HG02970 (cell line): ENCODE results near the gene FOXA3.

Experiments
- ATAC-seq: cut with Tn5 transposase; IDR thresholded peaks from one replicate; pipeline ENCODE4 v1.9.1; 2021; ENCODE audit warnings: mild to moderate bottlenecking, moderate library complexity, moderate number of reproducible peaks; ENCODE audit not compliant: unreplicated experiment, low FRiP score

Gene FOXA3

DNA sequence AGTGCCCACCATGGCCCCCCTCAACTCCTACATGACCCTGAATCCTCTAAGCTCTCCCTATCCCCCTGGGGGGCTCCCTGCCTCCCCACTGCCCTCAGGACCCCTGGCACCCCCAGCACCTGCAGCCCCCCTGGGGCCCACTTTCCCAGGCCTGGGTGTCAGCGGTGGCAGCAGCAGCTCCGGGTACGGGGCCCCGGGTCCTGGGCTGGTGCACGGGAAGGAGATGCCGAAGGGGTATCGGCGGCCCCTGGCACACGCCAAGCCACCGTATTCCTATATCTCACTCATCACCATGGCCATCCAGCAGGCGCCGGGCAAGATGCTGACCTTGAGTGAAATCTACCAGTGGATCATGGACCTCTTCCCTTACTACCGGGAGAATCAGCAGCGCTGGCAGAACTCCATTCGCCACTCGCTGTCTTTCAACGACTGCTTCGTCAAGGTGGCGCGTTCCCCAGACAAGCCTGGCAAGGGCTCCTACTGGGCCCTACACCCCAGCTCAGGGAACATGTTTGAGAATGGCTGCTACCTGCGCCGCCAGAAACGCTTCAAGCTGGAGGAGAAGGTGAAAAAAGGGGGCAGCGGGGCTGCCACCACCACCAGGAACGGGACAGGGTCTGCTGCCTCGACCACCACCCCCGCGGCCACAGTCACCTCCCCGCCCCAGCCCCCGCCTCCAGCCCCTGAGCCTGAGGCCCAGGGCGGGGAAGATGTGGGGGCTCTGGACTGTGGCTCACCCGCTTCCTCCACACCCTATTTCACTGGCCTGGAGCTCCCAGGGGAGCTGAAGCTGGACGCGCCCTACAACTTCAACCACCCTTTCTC is 8.2 kb downstream of the FOXA3 start:
- no peak for ATAC-seq

DNA sequence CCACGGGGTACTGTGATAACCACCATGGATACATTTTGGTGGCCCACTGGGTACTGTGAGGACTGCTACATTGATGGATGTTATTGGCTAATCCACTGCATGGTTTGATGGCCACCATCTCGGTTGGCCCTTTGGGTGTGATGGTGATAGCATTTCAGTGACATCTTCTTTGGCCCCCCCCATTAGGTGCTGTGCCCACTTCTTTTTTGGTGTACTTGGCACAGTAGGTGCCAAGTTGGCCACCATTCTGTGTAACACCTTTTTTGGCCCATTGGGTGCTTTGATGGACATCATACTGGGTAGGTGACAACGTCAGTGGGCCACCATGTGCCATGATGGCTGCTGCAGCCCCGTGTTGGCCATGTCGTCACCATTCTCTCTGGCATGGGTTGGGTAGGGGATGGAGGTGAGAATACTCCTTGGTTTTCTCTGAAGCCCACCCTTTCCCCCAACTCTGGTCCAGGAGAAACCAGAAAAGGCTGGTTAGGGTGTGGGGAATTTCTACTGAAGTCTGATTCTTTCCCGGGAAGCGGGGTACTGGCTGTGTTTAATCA is 9.2 kb downstream of the FOXA3 start:
- ATAC-seq, result no peak

DNA sequence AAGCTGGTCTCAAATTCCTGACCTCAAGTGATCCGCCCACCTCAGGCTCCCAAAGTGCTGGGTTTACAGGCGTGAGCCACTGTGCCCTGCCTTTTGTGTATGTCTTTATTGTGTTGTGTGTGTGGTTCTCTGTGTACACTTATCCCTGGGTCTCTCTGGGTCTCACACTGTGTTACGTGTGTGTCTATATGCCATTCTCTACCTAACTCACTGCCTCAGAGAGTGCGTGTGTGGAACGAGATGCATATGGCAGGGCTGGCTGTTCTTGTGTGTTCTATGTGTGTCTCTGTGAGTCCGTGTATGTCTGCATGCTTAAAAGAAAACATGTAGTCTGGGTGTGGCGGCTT is 10.5 kb downstream of the FOXA3 start:
- ATAC-seq, result no peak

DNA sequence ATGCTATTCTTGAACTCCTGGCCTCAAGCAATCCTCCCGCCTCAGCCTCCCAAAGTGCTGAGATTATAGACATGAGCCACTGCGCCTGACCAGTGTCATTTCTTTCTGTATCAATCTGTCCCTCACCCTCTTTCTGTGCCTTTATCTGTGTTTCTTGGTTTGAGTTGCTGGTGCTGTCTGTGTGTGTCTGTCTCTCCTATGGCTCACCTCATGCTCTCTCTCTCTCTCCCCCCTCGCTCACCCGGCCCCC is 12.0 kb downstream of the FOXA3 start:
- ATAC-seq, result no peak

DNA sequence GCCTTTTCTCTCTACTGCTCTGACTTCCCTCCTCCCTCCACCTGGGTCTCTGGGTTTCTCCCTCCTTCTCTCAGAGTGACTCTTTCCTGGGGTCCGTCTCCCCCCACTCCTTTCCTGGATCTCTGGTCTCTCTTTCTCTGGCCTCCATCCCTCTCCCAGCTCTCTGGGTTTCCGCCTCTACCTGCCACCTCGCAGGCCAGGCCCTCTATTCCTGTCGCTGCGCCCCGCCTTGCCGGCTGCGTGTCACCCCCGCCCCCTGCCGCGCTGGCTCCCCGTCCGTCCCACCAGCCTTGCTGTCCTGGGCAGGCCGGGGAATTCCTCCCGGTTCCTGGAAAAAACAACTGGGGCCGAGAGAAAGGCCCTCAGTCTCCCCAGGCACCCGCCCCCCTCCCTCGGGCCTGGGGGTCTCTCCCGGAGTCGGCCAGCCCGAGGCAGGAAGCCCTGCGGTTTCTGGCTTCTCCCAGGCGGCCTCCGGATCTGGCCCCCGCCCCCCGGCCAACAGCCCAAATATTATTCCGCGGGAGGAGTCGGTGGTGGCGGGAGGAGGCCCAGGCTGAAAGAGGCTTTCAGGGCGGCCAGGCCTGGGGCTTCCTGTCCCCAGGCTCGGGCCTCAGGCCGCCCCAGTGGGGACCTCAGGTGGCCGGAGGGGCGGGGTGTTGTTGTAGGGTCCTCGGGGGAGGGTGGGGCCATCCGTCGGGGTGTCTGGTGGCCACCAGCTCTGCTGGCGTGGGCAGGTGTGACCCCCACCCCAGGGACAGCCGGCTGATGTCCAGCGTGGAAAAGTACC is 12.5 kb downstream of the FOXA3 start:
- no peak for ATAC-seq

DNA sequence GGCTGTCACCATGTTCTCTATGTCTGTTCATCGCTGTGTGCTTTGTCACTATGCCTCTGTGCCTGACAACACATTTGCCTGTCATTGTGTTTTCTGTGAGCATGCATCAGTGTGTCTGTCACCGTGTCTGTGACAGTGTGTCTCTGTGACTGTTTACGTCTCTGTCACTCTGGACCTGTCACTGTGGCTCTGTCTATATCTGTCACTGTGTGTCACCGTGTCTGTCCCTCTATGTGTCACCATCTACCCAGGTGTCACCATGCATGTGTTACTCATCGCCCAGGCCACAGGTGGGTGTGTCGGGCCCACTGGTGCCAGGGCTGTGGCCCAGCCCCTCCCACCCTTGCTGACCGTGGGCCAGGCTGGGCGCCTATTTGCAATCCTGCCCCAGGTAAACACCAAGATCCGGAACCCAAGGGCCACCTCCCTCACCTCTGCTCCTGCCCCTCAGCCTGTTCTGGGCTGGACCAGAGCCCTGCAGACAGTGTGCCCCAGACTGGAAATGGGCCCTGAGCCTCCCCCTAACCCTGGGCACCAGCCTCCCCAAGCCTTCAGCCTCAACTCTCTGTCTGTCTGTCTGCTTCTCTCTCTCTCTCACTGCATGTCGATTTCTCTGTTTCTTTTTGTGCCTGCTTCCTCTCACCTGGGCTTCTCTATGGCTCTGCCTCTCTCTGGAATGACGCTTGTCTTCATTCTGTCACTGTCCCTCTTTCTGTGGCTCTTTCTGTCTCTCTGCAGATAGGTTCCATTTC is 14.1 kb downstream of the FOXA3 start:
- no peak for ATAC-seq

DNA sequence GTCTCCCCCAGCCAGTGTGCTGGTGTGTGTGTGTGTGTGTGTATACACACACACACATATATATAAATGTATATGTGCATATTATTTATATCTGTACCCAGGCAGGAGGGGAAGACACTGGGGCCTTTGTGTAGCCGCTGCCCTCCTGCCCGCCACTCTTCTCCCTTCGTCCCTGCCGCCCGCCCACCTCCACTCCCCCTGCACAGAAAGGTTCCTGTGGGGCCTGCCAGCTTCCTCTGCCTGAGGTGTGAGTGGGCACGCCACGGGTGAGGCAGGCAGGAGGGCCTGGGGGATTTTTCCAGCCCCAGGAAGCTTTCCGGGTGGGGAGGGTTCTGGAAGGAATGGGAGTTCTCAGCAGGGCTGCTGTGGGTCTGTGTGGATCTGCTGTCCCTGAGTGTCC is 14.9 kb downstream of the FOXA3 start:
- ATAC-seq, result no peak

DNA sequence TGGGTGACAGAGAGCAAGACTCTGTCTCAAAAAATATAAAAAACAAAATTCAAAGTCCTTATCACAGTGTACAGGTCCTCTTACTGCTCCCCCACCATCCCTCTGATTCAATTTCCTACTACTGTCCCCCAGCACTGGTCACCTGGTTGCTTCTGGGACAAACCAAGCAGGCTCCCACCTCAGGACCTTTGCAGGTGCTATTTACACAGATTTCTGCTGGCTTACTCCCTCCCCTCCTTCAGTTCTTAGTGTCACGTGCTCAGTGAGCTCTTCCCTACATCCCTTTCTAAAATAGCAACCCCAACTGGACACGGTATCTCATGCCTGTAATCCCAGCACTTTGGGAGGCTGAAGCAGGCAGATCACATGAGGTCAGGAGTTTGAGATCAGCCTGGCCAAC is 15.8 kb downstream of the FOXA3 start:
- ATAC-seq, result no peak

DNA sequence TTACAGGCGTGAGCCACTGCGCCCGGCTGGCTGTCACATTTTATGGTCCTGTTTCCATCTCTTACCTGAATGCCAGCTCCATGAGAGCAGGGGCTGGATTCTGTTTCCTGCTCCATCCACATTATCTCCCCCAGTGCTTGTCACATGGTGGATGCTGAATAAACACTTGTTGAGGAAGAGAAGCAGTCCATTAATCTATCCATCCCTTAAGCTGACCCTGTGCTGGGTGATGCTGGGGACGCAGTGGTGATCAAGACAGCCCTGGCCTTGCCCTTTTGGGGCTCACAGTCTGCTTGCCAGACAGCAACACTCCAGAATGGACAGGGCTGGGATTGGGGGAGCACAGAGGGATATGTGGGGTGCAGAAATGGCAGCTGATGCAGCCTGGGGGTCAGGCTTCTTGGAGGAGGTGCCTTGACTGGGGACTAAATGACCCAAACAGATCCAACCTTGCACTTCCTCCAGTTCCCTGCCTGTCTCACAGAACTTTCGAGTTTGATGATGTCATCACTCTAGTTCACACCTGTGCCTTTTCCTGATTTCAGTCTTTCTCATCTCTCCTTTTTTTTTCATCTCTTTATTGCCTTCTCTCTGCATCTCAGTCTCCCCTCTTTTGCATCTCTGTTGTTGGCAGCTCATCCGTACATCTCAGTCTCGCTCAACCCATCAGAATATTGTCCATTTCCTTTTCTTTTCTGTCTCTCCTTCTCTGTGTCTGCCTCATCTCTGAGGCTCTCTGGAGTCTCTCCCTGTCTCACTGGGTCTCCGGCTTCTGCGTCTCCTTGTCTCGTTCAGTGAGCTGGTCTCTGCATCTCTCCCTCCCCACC is 17.2 kb downstream of the FOXA3 start:
- ATAC-seq, result no peak

DNA sequence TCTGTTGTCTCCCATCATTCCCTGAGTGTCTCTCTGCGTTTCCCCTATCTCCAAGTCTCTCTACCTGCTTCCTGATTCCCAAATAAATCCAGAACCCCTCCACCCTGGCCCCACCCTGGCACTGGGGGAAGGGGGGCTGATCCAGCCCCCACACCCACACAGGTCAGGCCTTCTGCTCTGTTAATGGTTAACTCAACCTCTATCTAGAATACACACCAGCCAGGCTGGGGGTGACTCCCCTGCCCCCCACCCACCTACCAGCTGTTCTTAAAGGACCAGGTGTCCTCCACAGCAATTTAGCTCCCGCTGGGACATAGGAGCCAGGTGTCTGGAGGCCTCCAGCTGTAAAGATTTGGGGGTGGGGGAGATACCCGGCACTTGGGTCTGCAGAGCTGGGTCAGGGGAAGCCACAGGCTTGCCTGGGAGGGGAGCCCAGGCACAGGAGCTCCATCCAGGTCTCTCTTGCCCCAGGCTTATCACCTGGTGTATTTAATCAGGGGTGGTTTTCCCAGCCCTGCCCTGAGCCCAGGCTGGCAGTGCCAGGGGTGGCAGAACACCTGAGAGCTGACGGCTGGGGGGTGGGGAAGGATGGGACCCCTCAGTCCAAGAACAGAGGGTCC is 17.9 kb downstream of the FOXA3 start:
- ATAC-seq, result no peak

DNA sequence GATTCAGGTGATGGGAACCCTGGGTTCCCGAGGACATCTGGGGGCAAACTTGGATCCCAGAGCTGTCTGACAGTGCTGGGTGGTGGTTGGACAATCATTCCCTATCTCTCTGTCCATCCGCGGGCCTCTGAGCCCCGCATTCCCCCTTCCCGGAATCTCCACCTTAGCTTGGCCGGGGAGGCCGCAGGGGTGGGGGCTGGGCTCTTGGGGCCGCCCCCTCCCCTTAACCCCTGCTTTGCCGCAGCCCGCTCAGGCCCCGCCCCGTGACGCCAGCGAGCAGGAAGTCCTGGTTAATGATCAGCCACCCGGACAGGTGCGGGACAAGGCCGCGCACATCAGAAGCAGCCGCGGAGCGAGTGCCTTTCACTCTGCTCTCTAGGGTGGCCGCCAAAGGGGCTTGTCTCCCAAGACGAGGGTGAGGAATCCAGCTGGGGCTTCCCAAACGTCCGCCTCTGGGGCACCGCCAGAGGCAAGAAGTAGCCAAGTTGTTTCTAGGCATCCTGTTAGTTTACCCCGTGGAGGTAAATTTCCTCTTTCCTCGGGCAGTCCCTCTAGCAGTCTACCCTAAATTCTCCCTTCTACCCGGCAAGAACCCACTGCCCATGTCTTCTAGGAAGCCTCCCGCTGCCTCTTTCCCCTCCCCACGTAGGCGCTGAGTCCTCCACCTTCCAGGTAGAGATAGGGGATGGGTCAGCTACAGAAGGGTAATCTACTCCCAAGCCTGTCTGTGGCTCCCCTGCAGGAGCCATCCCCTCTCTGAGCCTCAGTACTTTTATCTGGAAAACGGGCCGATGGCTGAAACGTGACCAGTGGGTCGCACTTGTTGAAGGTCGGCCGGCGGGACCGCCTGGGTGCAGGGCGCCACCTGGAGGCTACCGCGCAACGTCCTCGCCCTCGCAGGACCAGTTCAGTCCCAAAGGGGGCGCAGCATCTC is 18.8 kb downstream of the FOXA3 start:
- ATAC-seq, result no peak

DNA sequence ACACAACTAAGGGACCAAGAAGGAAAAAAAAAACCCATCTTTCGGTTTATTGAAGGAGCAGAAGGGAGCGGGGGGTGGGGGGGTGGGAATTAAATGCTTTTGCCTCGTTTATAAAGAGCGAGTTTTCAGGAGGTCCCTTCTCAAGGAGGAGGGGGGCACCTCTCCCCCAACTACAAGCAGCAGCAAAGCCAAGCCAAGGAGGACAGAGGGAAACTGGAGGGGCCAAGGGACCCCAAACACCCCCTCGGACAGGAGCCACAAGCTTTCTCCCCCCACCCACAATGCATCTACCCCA is 19.4 kb downstream of the FOXA3 start:
- no peak for ATAC-seq

DNA sequence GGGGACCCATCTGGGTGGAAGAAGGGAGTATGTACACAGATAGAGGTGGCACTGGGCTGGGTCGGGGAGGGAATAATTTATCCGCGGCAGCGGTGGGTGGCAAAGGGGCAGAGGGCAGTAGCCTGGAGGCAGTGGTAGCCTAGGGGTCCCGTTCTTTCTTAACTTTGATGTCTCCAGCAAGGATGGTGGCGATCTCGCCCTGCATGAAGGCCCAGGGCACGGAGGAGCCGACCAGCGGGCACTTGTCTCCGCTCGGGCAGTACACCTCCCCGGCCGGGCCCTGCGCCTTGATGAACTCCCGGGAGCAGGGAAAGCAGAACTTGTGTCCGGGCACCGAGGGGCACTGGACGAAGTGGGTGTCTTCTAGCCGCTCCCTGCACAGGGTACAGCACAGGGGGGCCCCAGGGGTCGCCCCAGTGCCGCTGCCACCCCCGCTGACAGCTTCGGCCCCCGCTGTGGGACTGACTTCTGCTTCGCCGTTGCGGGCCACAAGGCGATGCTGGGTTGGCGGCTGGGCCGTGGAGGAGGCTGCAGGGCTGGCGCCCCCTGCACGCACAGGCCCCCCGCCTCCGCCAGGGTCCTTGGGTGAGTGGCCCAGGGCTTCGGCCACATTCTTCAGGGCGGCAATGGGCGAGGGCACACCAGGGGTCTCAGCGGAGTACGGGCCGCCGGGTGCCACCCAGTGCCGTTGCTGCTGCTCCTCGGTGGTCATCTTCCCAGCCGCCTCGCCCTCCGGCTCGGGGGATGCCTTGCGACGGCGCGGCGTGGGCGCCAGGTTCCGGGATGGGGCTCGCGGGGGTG is 20.0 kb downstream of the FOXA3 start:
- ATAC-seq, result no peak

DNA sequence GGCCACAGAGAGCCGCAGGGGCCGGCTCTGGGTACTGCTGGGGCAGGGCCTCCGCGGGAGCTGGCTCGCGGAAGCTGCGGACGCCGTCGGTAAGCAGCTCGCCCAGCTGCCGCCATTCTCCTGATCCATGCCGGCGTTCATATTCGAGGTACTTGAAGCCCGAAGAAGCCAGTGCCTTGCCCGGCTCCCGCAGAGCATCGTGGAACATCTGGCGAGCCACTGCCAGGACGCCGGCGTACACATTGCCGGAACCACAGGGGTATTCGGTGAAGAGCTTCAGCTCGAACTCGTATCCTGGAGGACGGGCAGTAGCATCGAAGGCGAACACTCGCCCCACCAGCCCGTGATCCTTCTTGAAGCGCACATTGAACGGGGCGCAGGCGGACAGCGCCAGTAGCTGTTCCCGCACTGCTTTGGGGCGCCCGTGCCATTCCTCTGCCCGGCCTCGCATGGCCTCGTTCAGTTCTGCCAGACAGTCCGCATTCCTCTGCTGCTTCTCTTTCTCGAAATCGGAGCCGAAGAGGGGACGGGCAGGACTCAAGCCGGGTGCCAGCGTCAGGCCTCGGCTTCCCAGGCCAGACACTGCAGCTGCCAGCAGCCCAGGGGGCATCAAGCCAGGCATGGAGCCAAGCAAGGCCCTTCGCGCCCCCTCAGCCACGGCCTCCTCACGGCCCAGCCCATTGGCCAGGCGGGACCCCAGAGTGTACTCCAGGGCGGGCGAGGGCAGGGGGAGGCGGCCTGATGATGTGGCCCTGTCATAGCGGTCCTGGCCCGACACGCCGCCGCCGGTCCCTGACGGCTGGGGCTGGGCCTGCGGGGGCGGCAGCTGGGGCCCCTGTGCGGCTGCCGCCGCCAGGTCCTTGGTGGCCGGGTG is 20.8 kb downstream of the FOXA3 start:
- no peak for ATAC-seq

DNA sequence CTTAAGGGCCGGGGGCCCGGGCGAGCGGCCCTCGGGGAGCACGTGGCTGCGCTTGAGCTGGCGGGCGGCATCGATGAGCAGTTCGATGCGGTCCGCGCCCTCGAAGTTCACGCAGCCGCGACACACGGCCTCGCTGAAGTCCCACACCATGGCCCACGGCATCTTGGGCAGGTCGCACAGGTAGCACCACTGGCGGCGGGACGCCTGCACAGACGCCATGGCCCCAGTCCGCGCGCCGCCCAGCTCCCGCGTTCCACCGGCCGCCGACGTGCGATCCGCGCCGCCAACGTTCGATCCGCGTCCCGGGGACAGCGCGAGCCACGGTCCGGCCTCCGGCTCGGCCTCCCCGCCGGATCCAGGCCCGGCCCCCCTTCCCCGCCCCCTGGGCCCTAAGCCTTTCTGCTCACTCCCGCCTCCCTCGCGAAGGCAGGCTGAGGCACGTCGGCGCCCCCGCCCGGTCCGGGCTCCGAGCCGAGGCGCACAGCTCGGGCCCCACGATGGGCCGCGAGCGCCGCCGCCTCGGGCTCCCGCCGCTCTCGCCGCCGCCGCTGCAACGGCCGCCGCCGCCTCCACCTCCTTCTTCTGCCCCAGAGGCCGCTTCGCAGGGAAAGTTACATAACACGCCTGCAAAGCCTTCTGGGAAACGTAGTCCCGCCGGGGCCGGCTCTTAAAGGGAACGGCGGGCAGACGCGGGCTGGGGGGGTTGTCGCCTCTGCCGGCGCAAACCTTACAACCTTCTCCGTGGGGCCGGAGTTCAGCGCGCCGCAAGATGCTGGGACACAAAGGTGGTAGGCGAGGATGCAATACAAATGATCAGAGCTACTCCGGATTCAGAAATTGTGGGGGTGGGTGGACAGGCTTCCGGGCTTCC is 21.7 kb downstream of the FOXA3 start, which contains the start of gene IRF2BP1:
IRF2BP1 (minus strand) TSS at position 586 of the 871 bp plus-strand sequence; CDS start at position 219, 367 bp downstream.
- ATAC-seq, result peak; percentile 42
